SKM-1 treated with dmso at 0.1 percent for 144 hours (cell line): Measurements from ENCODE around the gene CDIP1.

ENCODE experiments used
- DNase-seq: peaks from one replicate; lab custom pipeline; 2025; ENCODE audit not compliant: unreplicated experiment; lab: John Stamatoyannopoulos, UW

The CDIP1 gene

GRCh38 chr16:4460936-4461249 lies 77.7 kb downstream of the CDIP1 start:
- no peak for DNase-seq
